GM21423 (cell line): Measurements from ENCODE around the gene ZBTB17.
"Not testable (repeated sequence)": the region's sequence is repeated elsewhere in the genome, so short reads cannot be mapped to it uniquely, and the experiment has no call there.

Experiments used
- ATAC-seq: cut with Tn5 transposase; IDR thresholded peaks from one replicate; pipeline ENCODE4 v1.9.1; 2021; ENCODE audit warnings: mild to moderate bottlenecking, moderate library complexity; ENCODE audit not compliant: unreplicated experiment

ZBTB17 gene

GRCh38 chr1:15937146-15937545 lies 38.8 kb downstream of the ZBTB17 start:
- ATAC-seq: no peak

- no peak for ATAC-seq
Observed at GRCh38 chr1:15936025-15936424, 39.9 kb downstream of the ZBTB17 start.

- no peak for ATAC-seq
Observed at GRCh38 chr1:15935056-15935950, 40.6 kb downstream of the ZBTB17 start.

GRCh38 chr1:15934211-15935055 lies 41.5 kb downstream of the ZBTB17 start:
- ATAC-seq: no peak

GRCh38 chr1:15933684-15934083 lies 42.2 kb downstream of the ZBTB17 start:
- no peak for ATAC-seq

- ATAC-seq: no peak
Observed at GRCh38 chr1:15932612-15933011, 43.3 kb downstream of the ZBTB17 start.

GRCh38 chr1:15931884-15932283 lies 44.0 kb downstream of the ZBTB17 start:
- ATAC-seq: no peak

GRCh38 chr1:15931401-15931800 lies 44.5 kb downstream of the ZBTB17 start:
- no peak for ATAC-seq

- no peak for ATAC-seq
Observed at GRCh38 chr1:15928971-15929965, 46.6 kb downstream of the ZBTB17 start.

GRCh38 chr1:15926448-15926847 lies 49.5 kb downstream of the ZBTB17 start:
- ATAC-seq: not testable (repeated sequence)

- ATAC-seq: no peak
Observed at GRCh38 chr1:15923241-15923640, 52.7 kb downstream of the ZBTB17 start.

GRCh38 chr1:15918962-15919715 lies 56.8 kb downstream of the ZBTB17 start:
- peak; percentile 67 for ATAC-seq

GRCh38 chr1:15916916-15917315 lies 59.0 kb downstream of the ZBTB17 start:
- no peak for ATAC-seq

- no peak for ATAC-seq
Observed at GRCh38 chr1:15916417-15916816, 59.5 kb downstream of the ZBTB17 start.

- no peak for ATAC-seq
Observed at GRCh38 chr1:15915991-15916390, 59.9 kb downstream of the ZBTB17 start.

- not testable (repeated sequence) for ATAC-seq
Observed at GRCh38 chr1:15913607-15914006, 62.3 kb downstream of the ZBTB17 start.

GRCh38 chr1:15911927-15912326 lies 64.0 kb downstream of the ZBTB17 start:
- no peak for ATAC-seq

- no peak for ATAC-seq
Observed at GRCh38 chr1:15911141-15911540, 64.8 kb downstream of the ZBTB17 start.

- ATAC-seq: no peak
Observed at GRCh38 chr1:15908597-15908996, 67.3 kb downstream of the ZBTB17 start.

GRCh38 chr1:15902882-15903281 lies 73.0 kb downstream of the ZBTB17 start:
- ATAC-seq: no peak
